WI38 (cell line): ENCODE data around the gene GJB2.
A peak's percentile ranks its signal among the peaks of the same experiment; 100 is the strongest.

Source experiments
- H3K4me3 ChIP-seq: 2 replicates; pipeline ENCODE4 v1.5.1; 2011; ENCODE audit warnings: low read depth, mild to moderate bottlenecking, control low read depth, low read length
- TF ChIP-seq, protein P1 (sequence below): IDR thresholded peaks from 2 replicates; pipeline ENCODE4 v1.5.1; 2012; ENCODE audit warnings: low read depth, mild to moderate bottlenecking, control low read depth, low read length

GJB2 gene

DNA sequence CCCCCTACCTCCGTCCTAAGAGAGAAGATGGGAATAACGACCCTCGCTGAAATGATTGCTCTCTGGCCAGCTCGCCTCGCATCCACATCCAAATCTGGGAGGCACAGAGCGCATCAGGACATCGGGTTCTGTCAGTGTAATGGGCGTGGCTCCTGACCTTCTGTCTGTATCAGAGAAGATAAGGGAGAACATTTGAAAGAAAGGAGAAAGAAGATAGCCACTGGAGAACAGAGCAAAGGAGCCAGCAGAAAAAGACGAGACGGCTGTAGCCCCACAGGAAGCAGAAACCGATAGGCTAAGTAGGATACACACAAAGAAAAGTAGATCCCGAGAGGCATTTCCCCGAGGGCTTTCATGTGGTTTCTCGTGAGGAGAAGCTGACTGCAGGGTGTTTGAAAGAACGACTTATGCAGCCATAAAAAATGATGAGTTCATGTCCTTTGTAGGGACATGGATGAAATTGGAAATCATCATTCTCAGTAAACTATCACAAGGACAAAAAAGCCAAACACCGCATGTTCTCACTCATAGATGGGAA, 14.0 kb upstream of the GJB2 start:
- TF ChIP-seq, protein P1, sequence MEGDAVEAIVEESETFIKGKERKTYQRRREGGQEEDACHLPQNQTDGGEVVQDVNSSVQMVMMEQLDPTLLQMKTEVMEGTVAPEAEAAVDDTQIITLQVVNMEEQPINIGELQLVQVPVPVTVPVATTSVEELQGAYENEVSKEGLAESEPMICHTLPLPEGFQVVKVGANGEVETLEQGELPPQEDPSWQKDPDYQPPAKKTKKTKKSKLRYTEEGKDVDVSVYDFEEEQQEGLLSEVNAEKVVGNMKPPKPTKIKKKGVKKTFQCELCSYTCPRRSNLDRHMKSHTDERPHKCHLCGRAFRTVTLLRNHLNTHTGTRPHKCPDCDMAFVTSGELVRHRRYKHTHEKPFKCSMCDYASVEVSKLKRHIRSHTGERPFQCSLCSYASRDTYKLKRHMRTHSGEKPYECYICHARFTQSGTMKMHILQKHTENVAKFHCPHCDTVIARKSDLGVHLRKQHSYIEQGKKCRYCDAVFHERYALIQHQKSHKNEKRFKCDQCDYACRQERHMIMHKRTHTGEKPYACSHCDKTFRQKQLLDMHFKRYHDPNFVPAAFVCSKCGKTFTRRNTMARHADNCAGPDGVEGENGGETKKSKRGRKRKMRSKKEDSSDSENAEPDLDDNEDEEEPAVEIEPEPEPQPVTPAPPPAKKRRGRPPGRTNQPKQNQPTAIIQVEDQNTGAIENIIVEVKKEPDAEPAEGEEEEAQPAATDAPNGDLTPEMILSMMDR: no peak

DNA sequence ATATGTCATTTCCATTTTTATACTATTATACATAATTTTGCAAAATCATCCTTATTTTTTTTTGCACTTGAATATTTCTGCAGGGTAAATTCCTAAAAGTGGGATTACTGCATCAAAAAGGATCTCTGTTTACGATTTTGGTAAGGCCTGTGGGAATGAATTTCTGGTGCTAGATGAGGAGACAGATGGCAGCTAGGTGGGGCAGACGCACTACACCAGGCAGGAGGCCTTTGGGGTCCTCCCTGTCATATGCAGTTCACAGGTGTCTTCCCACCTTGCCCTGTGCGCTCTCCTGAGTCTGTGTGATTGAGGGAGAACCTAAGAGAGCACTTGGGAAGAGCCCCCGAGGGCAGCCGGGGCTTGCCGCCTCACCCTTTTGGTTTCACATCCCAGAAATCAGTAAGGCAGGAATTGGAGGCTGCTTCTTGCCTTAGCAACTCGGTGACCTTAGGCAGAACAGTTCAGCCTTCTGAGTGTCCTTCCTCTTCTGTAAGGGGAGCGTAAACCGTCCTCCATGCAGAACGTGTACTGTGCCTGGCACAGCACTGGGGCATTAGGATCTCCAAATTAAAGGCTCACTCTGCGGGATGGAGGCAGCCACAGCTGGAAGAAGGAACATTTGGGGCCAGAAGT, 13.4 kb upstream of the GJB2 start:
- H3K4me3 ChIP-seq: no peak overlapping the region
- TF ChIP-seq, protein P1: no peak

More for the DNA sequence above, 14.0 kb upstream of the GJB2 start:
- H3K4me3 ChIP-seq: no peak overlapping the region

DNA sequence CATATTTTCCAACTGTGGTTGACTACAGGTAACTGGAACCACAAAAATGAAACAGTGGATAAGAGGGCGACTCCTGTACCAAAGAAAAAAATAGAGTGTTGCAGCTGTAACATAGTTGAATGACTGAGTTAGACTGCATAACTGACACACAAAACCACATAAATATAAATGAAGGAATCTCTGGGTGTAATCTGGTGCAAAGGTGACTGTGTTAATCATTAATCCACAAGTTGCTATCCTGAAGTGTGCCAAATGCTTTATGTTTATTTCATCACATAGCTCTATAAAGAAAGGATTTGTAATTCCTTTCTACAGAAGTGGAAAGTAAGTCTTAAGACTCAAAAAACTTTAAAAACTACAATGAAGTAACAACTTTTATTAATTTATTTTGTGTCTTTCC, 6.0 kb upstream of the GJB2 start:
- no peak overlapping the region for H3K4me3 ChIP-seq
- TF ChIP-seq, protein P1: no peak

DNA sequence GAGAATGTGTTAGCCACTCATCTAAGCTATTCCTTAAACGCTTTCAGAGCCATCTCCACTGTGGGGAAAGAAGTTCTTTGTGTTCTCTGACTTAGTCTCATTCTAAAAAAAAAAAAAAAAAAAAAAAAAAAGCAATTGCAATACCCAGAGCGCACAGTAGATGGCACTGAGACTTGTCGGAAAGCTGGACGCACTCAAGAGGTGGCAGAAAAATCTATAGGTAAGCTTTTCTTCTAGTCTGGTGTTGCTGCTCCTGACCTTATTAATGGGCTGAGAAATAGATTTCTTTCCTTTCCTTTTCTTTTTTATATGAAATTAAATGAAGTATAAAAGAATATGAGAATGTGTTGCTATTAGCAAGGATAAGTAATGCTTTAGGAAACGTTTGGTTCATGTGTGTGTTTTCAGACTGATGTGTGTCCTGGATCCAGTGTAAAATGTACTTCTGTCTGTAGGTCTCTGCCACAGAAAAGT, 4.7 kb upstream of the GJB2 start:
- H3K4me3 ChIP-seq: no peak overlapping the region
- TF ChIP-seq, protein P1: peak; percentile 70

DNA sequence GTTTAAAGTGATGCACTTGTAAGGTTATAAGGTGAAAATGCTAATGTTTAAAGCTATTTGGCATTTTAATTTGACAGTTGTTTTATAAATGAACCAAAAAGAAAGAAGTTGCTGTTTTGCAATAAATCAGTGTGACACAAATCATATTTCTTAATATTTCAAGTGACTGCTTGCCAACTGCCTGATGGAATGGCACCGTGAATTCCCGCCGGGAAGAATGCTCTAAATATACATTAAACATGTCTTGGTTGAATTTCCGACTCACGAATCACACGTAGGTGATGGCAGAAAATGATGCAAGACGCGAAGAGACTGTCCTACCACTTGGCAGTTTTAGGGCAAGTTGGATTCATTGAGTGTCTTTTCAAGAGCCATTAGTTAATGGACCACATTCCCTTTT, 3.1 kb upstream of the GJB2 start:
- no peak overlapping the region for H3K4me3 ChIP-seq
- TF ChIP-seq, protein P1: no peak

DNA sequence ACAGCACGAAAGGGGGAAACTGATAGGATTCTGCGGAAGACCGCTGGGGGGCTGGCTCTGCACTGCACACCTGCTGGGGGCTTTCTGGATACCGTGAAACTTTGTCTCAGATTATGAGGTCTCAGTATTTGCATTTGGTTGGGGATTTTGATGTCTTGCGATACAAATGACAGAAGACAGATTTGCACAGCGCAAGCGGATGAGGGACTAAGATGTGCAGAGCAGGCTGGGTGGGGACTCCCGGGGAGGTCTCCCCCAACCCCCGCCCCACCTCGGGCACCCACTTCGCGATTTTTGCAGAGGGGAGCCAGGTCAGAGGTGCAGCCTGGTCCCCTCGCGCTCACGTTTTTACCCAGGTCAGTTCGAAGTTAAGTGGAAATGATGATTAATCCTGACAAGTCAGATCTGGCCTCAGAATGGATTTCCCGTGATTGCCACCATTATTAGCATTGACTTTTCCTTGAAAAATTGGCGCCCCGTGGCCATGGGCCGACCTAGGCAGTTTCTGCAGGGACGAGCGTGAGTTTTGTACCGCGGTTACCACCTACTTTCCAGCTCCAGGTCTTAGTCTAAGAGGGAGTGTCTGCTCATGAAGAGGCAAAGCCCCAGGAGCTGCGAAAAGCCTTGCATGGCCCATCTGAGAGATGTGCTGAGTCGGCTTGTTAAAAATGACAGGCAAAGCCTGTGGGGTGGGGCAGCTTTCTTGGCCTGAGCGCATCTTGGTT, 1.3 kb upstream of the GJB2 start:
- H3K4me3 ChIP-seq: no peak overlapping the region
- TF ChIP-seq, protein P1: no peak
